COLO668 (cell line): Measurements from ENCODE around the gene EIF1.
"Not testable (repeated sequence)": the region's sequence is repeated elsewhere in the genome, so short reads cannot be mapped to it uniquely, and the experiment has no call there.

Experiments used
- DNase-seq: peaks from one replicate; lab custom pipeline; 2025; ENCODE audit not compliant: unreplicated experiment; lab: John Stamatoyannopoulos, UW

EIF1 gene

GRCh38 chr17:41688641-41689496 lies at the start of gene EIF1:
TSS of gene EIF1 (plus strand) at chr17:41688885. CDS start at chr17:41689039, 154 bp downstream.
- DNase-seq = peak; percentile 97

GRCh38 chr17:41638941-41639340 lies 49.7 kb upstream of the EIF1 start:
- DNase-seq = no peak

- no peak for DNase-seq
Observed at GRCh38 chr17:41639492-41640473, 48.9 kb upstream of the EIF1 start.

- not testable (repeated sequence) for DNase-seq
Observed at GRCh38 chr17:41640596-41640995, 48.1 kb upstream of the EIF1 start.

- no peak for DNase-seq
Observed at GRCh38 chr17:41642252-41643156, 46.2 kb upstream of the EIF1 start.

- no peak for DNase-seq
Observed at GRCh38 chr17:41647038-41647813, 41.5 kb upstream of the EIF1 start.

- DNase-seq = peak; percentile 66
Observed at GRCh38 chr17:41647940-41648410, 40.7 kb upstream of the EIF1 start.

GRCh38 chr17:41648411-41649195 lies 40.1 kb upstream of the EIF1 start:
- DNase-seq = peak; percentile 69

- DNase-seq = no peak
Observed at GRCh38 chr17:41649923-41650519, 38.7 kb upstream of the EIF1 start.

- no peak for DNase-seq
Observed at GRCh38 chr17:41650794-41651624, 37.7 kb upstream of the EIF1 start.

- no peak for DNase-seq
Observed at GRCh38 chr17:41651625-41652460, 36.8 kb upstream of the EIF1 start.

- DNase-seq = no peak
Observed at GRCh38 chr17:41652461-41652970, 36.2 kb upstream of the EIF1 start.

GRCh38 chr17:41653421-41653820 lies 35.3 kb upstream of the EIF1 start:
- no peak for DNase-seq

- peak; percentile 38 for DNase-seq
Observed at GRCh38 chr17:41653892-41654677, 34.6 kb upstream of the EIF1 start.

GRCh38 chr17:41654678-41655607 lies 33.7 kb upstream of the EIF1 start:
- no peak for DNase-seq
